GM19239 (cell line): ENCODE data around the gene GSTP1.
"Not testable (repeated sequence)": the region's sequence is repeated elsewhere in the genome, so short reads cannot be mapped to it uniquely, and the experiment has no call there.

ENCODE experiments used
- DNase-seq: peaks from one replicate; pipeline ENCODE4 v3.0.0; 2011; ENCODE audit warnings: low spot score; ENCODE audit not compliant: insufficient read length
- FAIRE-seq: peaks from 2 replicates; lab custom pipeline; 2011; peaks lifted over from hg19 to GRCh38; lab: Jason Lieb, UNC

GSTP1 gene

GRCh38 chr11:67593565-67593905, 9.9 kb downstream of the GSTP1 start:
- DNase-seq: no peak
- FAIRE-seq: no peak

GRCh38 chr11:67594480-67594879, 10.9 kb downstream of the GSTP1 start:
- no peak for FAIRE-seq

GRCh38 chr11:67596753-67597300, 13.2 kb downstream of the GSTP1 start:
- DNase-seq (no peak), FAIRE-seq (no peak)

More at GRCh38 chr11:67594480-67594879, 10.9 kb downstream of the GSTP1 start:
- no peak for DNase-seq

- DNase-seq: not testable (repeated sequence)
Observed at GRCh38 chr11:67597458-67597857, 13.8 kb downstream of the GSTP1 start.

GRCh38 chr11:67597963-67598362, 14.4 kb downstream of the GSTP1 start:
- DNase-seq, FAIRE-seq: not testable (repeated sequence)

More at GRCh38 chr11:67597458-67597857, 13.8 kb downstream of the GSTP1 start:
- not testable (repeated sequence) for FAIRE-seq

- DNase-seq: no peak
- FAIRE-seq: no peak
Observed at GRCh38 chr11:67599149-67599548, 15.5 kb downstream of the GSTP1 start.

- FAIRE-seq (peak; percentile 90), DNase-seq (no peak)
Observed at GRCh38 chr11:67600324-67601029, 16.9 kb downstream of the GSTP1 start.

GRCh38 chr11:67601098-67601497, 17.5 kb downstream of the GSTP1 start:
- FAIRE-seq: no peak

GRCh38 chr11:67604119-67604518, 20.5 kb downstream of the GSTP1 start:
- not testable (repeated sequence) for DNase-seq, FAIRE-seq

More at GRCh38 chr11:67601098-67601497, 17.5 kb downstream of the GSTP1 start:
- DNase-seq: no peak

- FAIRE-seq (no peak), DNase-seq (no peak)
Observed at GRCh38 chr11:67604815-67605214, 21.2 kb downstream of the GSTP1 start.

- DNase-seq (no peak), FAIRE-seq (no peak)
Observed at GRCh38 chr11:67605231-67606011, 21.8 kb downstream of the GSTP1 start.

- FAIRE-seq (no peak), DNase-seq (no peak)
Observed at GRCh38 chr11:67606093-67606491, 22.5 kb downstream of the GSTP1 start.

GRCh38 chr11:67606492-67607295, 23.1 kb downstream of the GSTP1 start, which contains the start of gene NDUFV1:
Gene NDUFV1 (plus strand): TSS chr11:67606936. CDS start chr11:67607005, 69 bp downstream.
- peak; percentile 97 for FAIRE-seq

GRCh38 chr11:67607507-67607906, 23.9 kb downstream of the GSTP1 start:
- no peak for FAIRE-seq
- no peak for DNase-seq

More at GRCh38 chr11:67606492-67607295, 23.1 kb downstream of the GSTP1 start, which contains the start of gene NDUFV1:
- peak; percentile 87 for DNase-seq

GRCh38 chr11:67608486-67608885, 24.9 kb downstream of the GSTP1 start:
- FAIRE-seq (no peak), DNase-seq (no peak)

- DNase-seq: no peak
- FAIRE-seq: no peak
Observed at GRCh38 chr11:67609316-67609715, 25.7 kb downstream of the GSTP1 start.

GRCh38 chr11:67610302-67610868, 26.8 kb downstream of the GSTP1 start:
- DNase-seq: no peak

GRCh38 chr11:67611165-67611564, 27.6 kb downstream of the GSTP1 start:
- no peak for DNase-seq
- no peak for FAIRE-seq

More at GRCh38 chr11:67610302-67610868, 26.8 kb downstream of the GSTP1 start:
- no peak for FAIRE-seq

GRCh38 chr11:67611704-67612587, 28.3 kb downstream of the GSTP1 start:
- no peak for DNase-seq
- FAIRE-seq: no peak
